GM12801 (cell line): ENCODE data around the gene PCSK7.

Source experiments
- TF ChIP-seq, protein P1 (sequence below): IDR thresholded peaks from one replicate; pipeline ENCODE4 v1.5.1; 2011; ENCODE audit warnings: control low read depth; ENCODE audit not compliant: insufficient read length; ENCODE audit errors: extremely low read depth

PCSK7 gene

GRCh38 chr11:117239295-117239694 is 7.4 kb upstream of the PCSK7 start:
- TF ChIP-seq, protein P1, sequence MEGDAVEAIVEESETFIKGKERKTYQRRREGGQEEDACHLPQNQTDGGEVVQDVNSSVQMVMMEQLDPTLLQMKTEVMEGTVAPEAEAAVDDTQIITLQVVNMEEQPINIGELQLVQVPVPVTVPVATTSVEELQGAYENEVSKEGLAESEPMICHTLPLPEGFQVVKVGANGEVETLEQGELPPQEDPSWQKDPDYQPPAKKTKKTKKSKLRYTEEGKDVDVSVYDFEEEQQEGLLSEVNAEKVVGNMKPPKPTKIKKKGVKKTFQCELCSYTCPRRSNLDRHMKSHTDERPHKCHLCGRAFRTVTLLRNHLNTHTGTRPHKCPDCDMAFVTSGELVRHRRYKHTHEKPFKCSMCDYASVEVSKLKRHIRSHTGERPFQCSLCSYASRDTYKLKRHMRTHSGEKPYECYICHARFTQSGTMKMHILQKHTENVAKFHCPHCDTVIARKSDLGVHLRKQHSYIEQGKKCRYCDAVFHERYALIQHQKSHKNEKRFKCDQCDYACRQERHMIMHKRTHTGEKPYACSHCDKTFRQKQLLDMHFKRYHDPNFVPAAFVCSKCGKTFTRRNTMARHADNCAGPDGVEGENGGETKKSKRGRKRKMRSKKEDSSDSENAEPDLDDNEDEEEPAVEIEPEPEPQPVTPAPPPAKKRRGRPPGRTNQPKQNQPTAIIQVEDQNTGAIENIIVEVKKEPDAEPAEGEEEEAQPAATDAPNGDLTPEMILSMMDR, result no peak

GRCh38 chr11:117238221-117238620 is 6.3 kb upstream of the PCSK7 start:
- TF ChIP-seq, protein P1, result no peak

DNA sequence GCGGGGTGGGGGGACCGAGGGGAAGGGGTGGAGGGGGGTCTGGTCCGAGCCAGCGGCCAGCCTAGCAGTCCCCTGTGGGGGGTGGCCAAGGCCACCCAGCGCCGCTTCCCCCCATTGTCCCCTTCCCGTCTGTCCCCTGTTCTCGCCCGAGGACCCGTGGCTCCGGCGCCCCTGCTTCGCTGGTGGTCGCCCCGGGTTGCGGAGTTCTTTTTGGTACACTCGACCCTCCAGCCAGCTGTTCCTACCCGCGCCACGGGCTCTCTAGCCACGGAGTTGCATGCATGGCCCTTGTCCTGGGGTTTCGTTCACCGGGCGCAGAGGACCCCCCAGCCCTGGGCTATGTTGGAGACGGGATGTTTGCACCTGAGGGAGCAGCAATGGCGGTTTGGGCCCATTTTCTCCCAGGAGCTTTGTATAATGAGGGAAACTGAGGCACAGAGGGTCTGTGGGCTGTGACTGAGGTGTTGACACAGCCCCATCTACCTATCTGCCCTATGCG is 1.1 kb upstream of the PCSK7 start:
- TF ChIP-seq, protein P1, result no peak

DNA sequence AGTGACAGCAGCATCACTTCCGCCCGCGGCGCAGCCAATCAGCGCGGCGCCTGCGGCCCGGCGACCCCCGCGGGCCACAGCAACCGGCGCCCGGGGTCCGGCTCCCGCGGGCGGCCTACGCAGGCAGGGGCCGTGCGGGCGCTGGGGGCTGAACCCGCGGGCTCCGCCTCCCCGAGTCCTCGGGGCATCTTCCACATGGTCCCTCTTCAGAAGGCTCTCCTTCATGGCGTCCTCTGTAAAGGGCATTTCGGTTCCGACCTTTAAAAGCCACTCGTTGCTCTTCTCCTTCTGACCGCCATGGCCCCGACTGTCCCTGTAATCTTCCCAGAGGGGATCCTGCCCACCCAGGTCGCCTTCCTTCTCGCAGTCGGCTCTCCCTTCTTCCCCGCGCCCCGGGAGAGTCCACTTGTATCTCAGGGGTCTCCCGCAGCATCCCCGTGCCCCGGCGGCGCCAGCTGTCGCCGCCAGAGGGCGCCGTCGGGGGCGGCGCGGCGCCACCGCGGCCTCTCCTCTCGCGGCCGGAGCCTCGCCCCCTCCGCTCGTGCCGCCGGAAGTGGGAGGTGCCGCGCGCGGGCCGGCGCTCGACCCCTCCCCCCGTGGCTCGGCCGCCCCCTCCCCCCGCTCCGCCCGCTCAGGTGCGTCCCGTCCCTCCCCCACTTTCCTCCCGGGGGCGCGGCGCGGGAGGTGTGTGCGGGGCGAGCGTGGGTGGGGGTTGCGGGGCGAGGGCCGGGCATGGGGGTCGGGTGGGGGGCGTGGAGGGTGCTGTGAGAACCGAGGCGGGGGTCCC is 412 bp upstream of the PCSK7 start, which contains the start of gene RNF214:
Gene RNF214, plus strand, starts transcription at position 580 of the 787 bp plus-strand sequence. CDS start 1,602 bp downstream, outside the sequence.
- TF ChIP-seq, protein P1, result no peak

DNA sequence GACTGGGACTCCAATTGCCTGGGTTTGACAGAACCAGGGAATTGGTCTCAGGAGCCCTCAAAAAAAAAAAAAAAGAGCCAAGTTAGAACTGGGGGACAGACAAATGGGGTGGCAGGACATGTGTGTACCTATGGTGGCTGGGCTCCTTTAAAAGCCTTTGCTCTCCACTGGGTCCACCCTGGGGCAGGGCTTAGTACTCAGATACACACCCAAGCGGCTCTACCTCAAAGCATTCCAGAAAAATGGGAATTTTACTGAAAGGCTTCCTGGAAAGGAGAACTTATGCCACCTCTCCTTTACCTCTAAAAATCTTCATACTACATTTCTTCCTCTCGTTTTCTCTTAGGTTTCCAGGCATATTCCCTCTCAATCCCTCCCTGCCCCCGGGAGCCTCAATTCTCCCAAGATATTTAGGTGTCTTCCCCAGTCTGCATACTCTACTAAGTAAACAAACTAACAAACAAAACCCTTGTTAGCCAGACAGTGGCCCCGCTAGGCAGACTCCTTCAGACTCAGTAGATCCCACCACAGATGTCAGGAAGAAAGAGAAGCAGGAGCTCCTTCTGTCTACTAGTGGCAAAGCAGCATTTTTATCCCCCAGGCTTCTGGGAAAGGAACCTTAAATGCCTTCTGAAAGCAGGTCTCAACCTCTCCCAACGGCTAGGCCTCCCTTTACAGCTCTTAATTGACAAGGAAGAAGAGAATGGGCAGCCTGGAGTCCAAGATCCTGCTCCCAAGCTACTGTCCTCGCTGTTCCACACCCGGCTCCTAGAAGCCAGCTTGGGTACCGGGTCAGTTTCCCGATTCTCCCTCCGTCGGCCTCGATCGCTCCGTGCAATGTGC is 653 bp downstream of the PCSK7 start:
- TF ChIP-seq, protein P1, result no peak

DNA sequence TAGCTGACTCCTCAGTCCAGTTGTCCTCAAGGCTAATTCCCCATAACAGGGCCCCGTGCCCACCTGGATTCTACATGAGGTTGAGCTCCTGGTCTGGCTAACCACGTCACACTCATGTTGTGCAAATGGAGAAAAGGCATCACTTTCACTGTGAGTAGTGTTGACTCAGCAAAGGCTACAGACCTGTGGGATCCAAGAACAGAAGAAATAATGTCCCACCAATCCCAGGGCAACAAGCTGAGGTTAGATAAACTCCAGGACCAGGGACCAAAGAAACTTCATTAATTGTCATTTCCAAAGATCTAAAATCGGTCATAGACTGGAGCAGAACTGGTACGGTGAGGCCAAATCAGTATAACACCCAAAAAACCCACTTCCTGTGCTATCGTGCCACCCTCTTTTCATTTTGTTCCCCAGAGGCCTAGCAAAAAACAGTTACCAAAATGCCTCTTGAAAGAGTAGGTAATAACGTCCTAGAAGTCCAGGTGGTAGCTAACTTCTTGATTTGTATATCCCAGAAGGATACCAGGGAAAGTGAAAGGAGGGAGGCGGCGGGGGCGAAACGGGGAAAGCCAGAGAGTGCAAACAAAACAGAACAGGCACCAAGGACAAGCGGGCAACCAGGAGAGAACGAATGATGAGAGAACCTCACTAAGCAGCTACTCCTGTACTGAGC is 1.4 kb downstream of the PCSK7 start:
- TF ChIP-seq, protein P1, result no peak

GRCh38 chr11:117229931-117230285 is 2.0 kb downstream of the PCSK7 start:
- TF ChIP-seq, protein P1, result no peak
